ENCODE data around the gene DFFA. TPM values are rescaled to one million over a fixed set of nuclear protein-coding genes. Genes with fewer than 3 reads are reported as not detected.

DFFA gene
- total and polyA plus RNA-seq, 2 of the 4 experiments (the other 2 are of a cell fraction), result 28.1 to 62.6 TPM

DNA sequence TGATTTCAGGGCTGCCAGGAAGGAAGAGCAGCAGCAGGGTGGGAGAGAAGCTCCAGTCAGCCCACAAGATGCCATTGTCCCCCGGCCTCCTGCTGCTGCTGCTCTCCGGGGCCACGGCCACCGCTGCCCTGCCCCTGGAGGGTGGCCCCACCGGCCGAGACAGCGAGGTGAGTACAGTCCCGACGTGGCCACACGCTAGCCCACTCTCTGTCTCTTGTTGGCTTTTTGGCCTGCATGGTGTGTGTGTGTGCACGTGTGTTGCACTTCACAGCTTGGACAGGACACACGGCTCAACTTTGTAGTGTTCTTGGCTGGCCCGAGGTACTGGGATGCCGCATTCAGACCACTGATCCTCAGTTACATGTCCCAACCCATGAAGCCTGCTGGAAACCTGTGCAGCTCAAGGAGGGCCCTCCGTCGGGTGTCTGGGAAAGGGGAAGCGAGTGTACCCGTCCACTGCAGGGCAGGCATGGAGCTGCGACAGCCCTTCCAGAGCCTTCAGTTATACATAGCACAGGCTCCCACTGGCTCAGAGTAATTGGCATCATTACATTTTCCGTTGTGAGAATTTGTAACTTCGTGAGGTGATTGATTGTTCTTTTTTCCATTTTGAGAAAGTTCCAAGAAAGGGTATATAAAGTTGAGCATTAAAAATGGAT is 22.0 kb downstream of the DFFA start:
- DNase-seq (no peak), ATAC-seq (ENCODE audit: low read depth) (no peak)
- no peak overlapping the region for H3K9ac ChIP-seq (ENCODE audit: low read depth, low read length)
- ChIA-PET POLR2A (ENCODE audit: unreplicated experiment) (interaction anchor here (0.5 kb wide), 1 partner anchor 109 kb away, joined by 3 read pairs; no protein-coding TSS in a partner anchor), CTCF (interaction anchor here (1.1 kb wide), 1 partner anchor 24 kb away, joined by 3 read pairs; the partner anchor contains the start of gene PEX14)
- 92% methylated on average over 2 of the region's 21 CpGs; no CpG with 5 or more reads in 1 of the 2 experiments for WGBS, 2 experiments (ENCODE audit: extremely low coverage in 2 of 2, insufficient read length in 1 of 2)
- no peak overlapping the region for H3K18ac ChIP-seq (ENCODE audit: low read depth, low read length)
- no peaks in the 10 kb centered on the region for H4K20me1 ChIP-seq (ENCODE audit: insufficient read depth, low read length)
- H3K56ac ChIP-seq (ENCODE audit: extremely low read depth, insufficient read depth, low read length), result no peak overlapping the region
- H3K4me3 ChIP-seq (ENCODE audit: insufficient read depth, low read depth, low read length), result no peak overlapping the region
- H3K4ac ChIP-seq (ENCODE audit: low read depth, low read length), result no peak overlapping the region
- no peaks in the 10 kb centered on the region for H3K9me3 ChIP-seq (ENCODE audit: control insufficient read depth, insufficient read depth, low read length)
- H4K91ac ChIP-seq (ENCODE audit: insufficient read depth, low read depth, low read length), result no peak overlapping the region
- H3K23ac ChIP-seq (ENCODE audit: low read depth, low read length), result no peak overlapping the region
- H3K27me3 ChIP-seq (ENCODE audit: control insufficient read depth, insufficient read depth, low read length), result no peaks in the 10 kb centered on the region
- no peak overlapping the region for H2BK120ac ChIP-seq (ENCODE audit: low read depth, low read length)
- in situ Hi-C loops (cut with MboI; ENCODE audit: low sequenced_read_pairs), result no loop called here
- H4K8ac ChIP-seq (ENCODE audit: low read depth in 2 of 2, low read length in 2 of 2), result no peak overlapping the region
- BruUV-seq (replicated peaks), result no TSS peak
- no peak overlapping the region for H2BK5ac ChIP-seq (ENCODE audit: low read depth, low read length, poor library complexity, severe bottlenecking)
- H3K4me2 ChIP-seq (ENCODE audit: low read depth, low read length), result no peak overlapping the region
- no peak overlapping the region for H2AK9ac ChIP-seq (replicated peaks; ENCODE audit: low read depth, low read length, poor library complexity)
- dilution Hi-C loops (cut with HindIII; ENCODE audit: low sequenced_read_pairs, unreplicated experiment), result no loop called here
- H2AFZ ChIP-seq (replicated peaks; ENCODE audit: low read length, poor library complexity), result no peak overlapping the region
- H2BK20ac ChIP-seq (ENCODE audit: low read depth, low read length), result no peak overlapping the region
- no peaks in the 10 kb centered on the region for H3K36me3 ChIP-seq (ENCODE audit: control insufficient read depth, insufficient read depth, low read length)
- TF ChIP-seq MXI1 (IDR thresholded peaks at IDR 0.05; ENCODE audit: borderline replicate concordance, low read depth, low read length) (no peak), BHLHE40 (IDR thresholded peaks at IDR 0.05; ENCODE audit: low read depth, low read length) (no peak)
- H3K9me1 ChIP-seq (ENCODE audit: insufficient read depth, low read length), result 0 out of 2 replicates have a peak, but pooled peaks cover 3% of the 10 kb centered on the region
- H3K14ac ChIP-seq (replicated peaks; ENCODE audit: low read depth, low read length), result no peak overlapping the region
- H3K27ac ChIP-seq (ENCODE audit: insufficient read depth, low read length), result no peak overlapping the region
- no peak overlapping the region for H2AK5ac ChIP-seq (ENCODE audit: low read depth, low read length)
- no peak overlapping the region for H4K5ac ChIP-seq (ENCODE audit: low read depth, low read length)
- peaks cover 2% of the 10 kb centered on the region; the same call in 1 of the 2 replicates for H3K4me1 ChIP-seq (ENCODE audit: control insufficient read depth, insufficient read depth, low read length)
- H3K79me1 ChIP-seq (ENCODE audit: low read depth in 1 of 2, low read length in 2 of 2), result no peaks in the 10 kb centered on the region
- H2BK15ac ChIP-seq (ENCODE audit: low read depth, low read length), result no peak overlapping the region
- intact Hi-C loops (cut with micrococcal nuclease), result no loop called here
